ENCODE measurements around the gene SLC22A7. TPM values are rescaled to one million over a fixed set of nuclear protein-coding genes. Genes with fewer than 3 reads are reported as not detected.
A peak's percentile ranks its signal among the peaks of the same experiment; 100 is the strongest.

Gene SLC22A7
- total RNA-seq, 1 experiment from 2014 or later: not detected

DNA sequence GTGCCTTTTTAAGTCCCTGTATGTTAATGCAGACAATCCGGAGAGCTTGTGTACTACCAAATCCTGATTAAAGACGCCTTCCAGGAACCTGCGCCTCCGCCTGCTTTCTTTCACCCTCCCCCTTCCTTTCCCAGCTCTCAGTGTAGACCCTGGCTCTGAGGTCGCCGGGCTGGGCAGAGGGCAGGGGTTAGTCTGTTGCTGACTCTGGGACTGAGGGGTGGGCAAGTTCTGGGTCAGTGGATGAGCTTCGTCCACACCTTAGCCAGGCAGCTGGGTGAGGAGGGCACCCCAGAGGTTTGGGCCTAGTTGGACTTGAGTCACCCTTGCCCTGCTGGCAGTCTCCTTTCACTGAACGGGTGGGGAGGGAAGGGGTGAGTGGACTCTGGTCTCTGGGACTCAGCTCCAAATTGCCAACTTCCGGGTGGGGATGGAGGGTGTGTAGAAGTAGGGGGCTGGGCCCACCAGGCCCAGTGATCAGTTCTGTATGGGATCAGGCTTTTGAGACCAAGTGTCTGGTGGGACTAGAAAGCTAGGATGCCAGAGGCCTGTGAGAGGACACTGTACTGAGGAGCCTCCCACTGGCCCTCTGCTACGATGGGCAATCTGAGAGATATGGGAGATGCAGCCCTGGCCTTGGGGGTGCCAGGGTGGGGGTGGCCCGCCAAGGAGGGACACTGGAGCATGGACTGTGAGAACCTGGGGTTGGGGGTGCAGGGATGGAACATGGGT is 21.3 kb upstream of the SLC22A7 start:
- Histone ChIP-seq H3K4me2 (ENCODE audit: low read depth, low read length, poor library complexity, severe bottlenecking) (peak overlapping the region; percentile 65), H3K9ac (ENCODE audit: low read length) (no peak overlapping the region), H2AFZ (ENCODE audit: low read length) (no peak overlapping the region), H3K27me3 (ENCODE audit: low read length) (no peaks in the 10 kb centered on the region), H3K4me1 (ENCODE audit: low read length) (peaks cover 14% of the 10 kb centered on the region), H3K9me3 (ENCODE audit: low read length) (no peaks in the 10 kb centered on the region), H3K79me2 (ENCODE audit: low read length) (no peaks in the 10 kb centered on the region), H4K20me1 (ENCODE audit: insufficient read depth, low read depth, low read length) (no peaks in the 10 kb centered on the region), H3K4me3 (ENCODE audit: low read length) (no peak overlapping the region), H3K9me2 (replicated peaks; ENCODE audit: insufficient read depth, low read length) (no peaks in the 10 kb centered on the region), H3K27ac (ENCODE audit: low read length) (no peak overlapping the region), H3K36me3 (ENCODE audit: insufficient read depth, low read length) (no peaks in the 10 kb centered on the region)
- no peak for DNase-seq

DNA sequence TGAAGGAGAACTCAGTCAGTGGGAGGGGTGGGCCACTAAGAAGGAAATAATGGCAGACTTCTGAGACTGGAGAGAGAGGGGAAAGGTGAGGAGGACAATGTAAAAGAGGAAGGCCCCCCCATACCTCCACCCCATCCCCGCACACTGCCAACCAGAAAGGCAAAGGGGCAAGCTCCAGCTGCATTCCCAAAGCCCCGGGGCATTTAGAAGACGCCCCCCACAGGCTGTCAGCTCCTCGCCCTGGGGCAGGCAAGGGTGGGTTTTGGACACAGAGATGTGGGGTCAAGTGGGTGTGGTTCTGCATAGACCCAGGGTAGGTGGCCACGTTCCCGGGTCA is 20.8 kb upstream of the SLC22A7 start:
- Histone ChIP-seq H4K20me1 (ENCODE audit: insufficient read depth, low read depth, low read length) (no peaks in the 10 kb centered on the region), H2AFZ (ENCODE audit: low read length) (no peak overlapping the region), H3K9ac (ENCODE audit: low read length) (no peak overlapping the region), H3K27ac (ENCODE audit: low read length) (no peak overlapping the region), H3K79me2 (ENCODE audit: low read length) (no peaks in the 10 kb centered on the region), H3K27me3 (ENCODE audit: low read length) (no peaks in the 10 kb centered on the region), H3K36me3 (ENCODE audit: insufficient read depth, low read length) (no peaks in the 10 kb centered on the region), H3K9me3 (ENCODE audit: low read length) (no peaks in the 10 kb centered on the region), H3K4me1 (ENCODE audit: low read length) (peaks cover 11% of the 10 kb centered on the region), H3K9me2 (replicated peaks; ENCODE audit: insufficient read depth, low read length) (no peaks in the 10 kb centered on the region), H3K4me2 (ENCODE audit: low read depth, low read length, poor library complexity, severe bottlenecking) (no peak overlapping the region), H3K4me3 (ENCODE audit: low read length) (no peak overlapping the region)
- no peak for DNase-seq

- Histone ChIP-seq H3K4me2 (ENCODE audit: low read depth, low read length, poor library complexity, severe bottlenecking) (no peak overlapping the region), H3K36me3 (ENCODE audit: insufficient read depth, low read length) (no peaks in the 10 kb centered on the region), H3K4me1 (ENCODE audit: low read length) (peaks cover 11% of the 10 kb centered on the region), H3K27me3 (ENCODE audit: low read length) (no peaks in the 10 kb centered on the region), H3K4me3 (ENCODE audit: low read length) (no peak overlapping the region), H3K9me3 (ENCODE audit: low read length) (no peaks in the 10 kb centered on the region), H3K27ac (ENCODE audit: low read length) (no peak overlapping the region), H2AFZ (ENCODE audit: low read length) (no peak overlapping the region), H3K9ac (ENCODE audit: low read length) (no peak overlapping the region), H3K79me2 (ENCODE audit: low read length) (no peaks in the 10 kb centered on the region), H3K9me2 (replicated peaks; ENCODE audit: insufficient read depth, low read length) (no peaks in the 10 kb centered on the region), H4K20me1 (ENCODE audit: insufficient read depth, low read depth, low read length) (no peaks in the 10 kb centered on the region)
- no peak for DNase-seq
Observed at GRCh38 chr6:43277643-43278523, 20.2 kb upstream of the SLC22A7 start.

DNA sequence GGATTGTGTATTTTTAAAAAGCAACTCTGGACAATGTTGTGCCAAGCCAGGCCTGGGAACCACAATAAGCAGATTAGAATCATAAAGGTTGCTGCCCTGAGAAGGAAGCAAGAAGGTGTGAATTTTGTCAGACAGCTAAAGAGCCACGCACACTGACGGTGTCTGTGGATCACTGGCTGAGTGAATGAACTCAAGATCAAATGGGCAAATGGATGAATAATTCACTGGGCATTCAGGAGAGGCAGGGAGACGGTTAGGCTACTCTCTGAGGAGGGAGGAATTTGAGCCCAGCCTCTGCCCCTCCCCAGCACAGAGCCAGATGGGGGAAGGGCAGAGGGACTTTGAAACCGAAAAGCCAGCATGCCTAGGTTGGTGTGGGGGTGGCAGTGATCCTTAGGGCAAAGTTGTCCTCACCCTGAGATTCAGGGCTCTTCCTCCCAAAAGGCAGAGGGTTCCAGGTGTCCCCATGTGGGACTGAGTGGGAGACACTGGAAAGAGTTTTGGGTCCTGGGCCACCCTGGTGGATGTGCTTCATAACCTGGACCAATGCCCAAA is 19.5 kb upstream of the SLC22A7 start:
- no peaks in the 10 kb centered on the region for H3K9me3 ChIP-seq (ENCODE audit: low read length)
- no peaks in the 10 kb centered on the region for H3K36me3 ChIP-seq (ENCODE audit: insufficient read depth, low read length)
- no peaks in the 10 kb centered on the region for H3K79me2 ChIP-seq (ENCODE audit: low read length)
- H3K4me3 ChIP-seq (ENCODE audit: low read length): no peak overlapping the region
- no peaks in the 10 kb centered on the region for H3K27me3 ChIP-seq (ENCODE audit: low read length)
- H3K4me2 ChIP-seq (ENCODE audit: low read depth, low read length, poor library complexity, severe bottlenecking): no peak overlapping the region
- no peak for DNase-seq
- H3K27ac ChIP-seq (ENCODE audit: low read length): no peak overlapping the region
- no peak overlapping the region for H2AFZ ChIP-seq (ENCODE audit: low read length)
- peaks cover 11% of the 10 kb centered on the region for H3K4me1 ChIP-seq (ENCODE audit: low read length)
- H3K9ac ChIP-seq (ENCODE audit: low read length): no peak overlapping the region
- no peaks in the 10 kb centered on the region for H3K9me2 ChIP-seq (replicated peaks; ENCODE audit: insufficient read depth, low read length)
- no peaks in the 10 kb centered on the region for H4K20me1 ChIP-seq (ENCODE audit: insufficient read depth, low read depth, low read length)

DNA sequence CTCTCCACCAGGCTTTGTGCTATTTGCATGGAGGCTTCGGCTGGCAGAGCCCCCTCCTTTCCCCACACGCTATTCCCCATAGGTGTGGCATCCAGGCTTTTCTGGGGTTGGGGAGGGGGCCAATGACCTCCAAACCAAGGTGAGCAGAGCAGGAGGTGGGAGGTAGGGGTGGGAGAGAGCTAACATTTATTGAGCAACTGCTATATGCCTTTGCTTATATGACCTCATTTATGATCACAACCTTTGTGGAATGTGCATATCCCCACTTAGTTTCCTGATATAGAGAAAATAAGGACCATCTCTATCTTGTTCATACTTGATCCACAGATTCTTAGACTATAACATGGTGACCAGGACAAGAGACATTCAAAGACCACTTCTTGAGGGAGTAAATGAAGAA is 17.8 kb upstream of the SLC22A7 start:
- no peak overlapping the region for H3K4me3 ChIP-seq (ENCODE audit: low read length)
- no peak overlapping the region for H2AFZ ChIP-seq (ENCODE audit: low read length)
- H3K9ac ChIP-seq (ENCODE audit: low read length): no peak overlapping the region
- H3K9me2 ChIP-seq (replicated peaks; ENCODE audit: insufficient read depth, low read length): no peaks in the 10 kb centered on the region
- no peak overlapping the region for H3K27ac ChIP-seq (ENCODE audit: low read length)
- no peaks in the 10 kb centered on the region for H3K36me3 ChIP-seq (ENCODE audit: insufficient read depth, low read length)
- H3K4me1 ChIP-seq (ENCODE audit: low read length): peaks cover 11% of the 10 kb centered on the region
- no peaks in the 10 kb centered on the region for H3K79me2 ChIP-seq (ENCODE audit: low read length)
- DNase-seq: no peak
- H3K9me3 ChIP-seq (ENCODE audit: low read length): no peaks in the 10 kb centered on the region
- no peak overlapping the region for H3K4me2 ChIP-seq (ENCODE audit: low read depth, low read length, poor library complexity, severe bottlenecking)
- no peaks in the 10 kb centered on the region for H3K27me3 ChIP-seq (ENCODE audit: low read length)
- no peaks in the 10 kb centered on the region for H4K20me1 ChIP-seq (ENCODE audit: insufficient read depth, low read depth, low read length)

- Histone ChIP-seq H3K9me3 (ENCODE audit: low read length) (no peaks in the 10 kb centered on the region), H3K27me3 (ENCODE audit: low read length) (no peaks in the 10 kb centered on the region), H4K20me1 (ENCODE audit: insufficient read depth, low read depth, low read length) (no peaks in the 10 kb centered on the region), H3K79me2 (ENCODE audit: low read length) (no peaks in the 10 kb centered on the region), H3K27ac (ENCODE audit: low read length) (no peak overlapping the region), H3K4me1 (ENCODE audit: low read length) (no peaks in the 10 kb centered on the region), H3K4me2 (ENCODE audit: low read depth, low read length, poor library complexity, severe bottlenecking) (no peak overlapping the region), H3K9ac (ENCODE audit: low read length) (no peak overlapping the region), H2AFZ (ENCODE audit: low read length) (no peak overlapping the region), H3K36me3 (ENCODE audit: insufficient read depth, low read length) (no peaks in the 10 kb centered on the region), H3K9me2 (replicated peaks; ENCODE audit: insufficient read depth, low read length) (no peaks in the 10 kb centered on the region), H3K4me3 (ENCODE audit: low read length) (no peak overlapping the region)
- DNase-seq: no peak
Observed at GRCh38 chr6:43282060-43282459, 16.0 kb upstream of the SLC22A7 start.

DNA sequence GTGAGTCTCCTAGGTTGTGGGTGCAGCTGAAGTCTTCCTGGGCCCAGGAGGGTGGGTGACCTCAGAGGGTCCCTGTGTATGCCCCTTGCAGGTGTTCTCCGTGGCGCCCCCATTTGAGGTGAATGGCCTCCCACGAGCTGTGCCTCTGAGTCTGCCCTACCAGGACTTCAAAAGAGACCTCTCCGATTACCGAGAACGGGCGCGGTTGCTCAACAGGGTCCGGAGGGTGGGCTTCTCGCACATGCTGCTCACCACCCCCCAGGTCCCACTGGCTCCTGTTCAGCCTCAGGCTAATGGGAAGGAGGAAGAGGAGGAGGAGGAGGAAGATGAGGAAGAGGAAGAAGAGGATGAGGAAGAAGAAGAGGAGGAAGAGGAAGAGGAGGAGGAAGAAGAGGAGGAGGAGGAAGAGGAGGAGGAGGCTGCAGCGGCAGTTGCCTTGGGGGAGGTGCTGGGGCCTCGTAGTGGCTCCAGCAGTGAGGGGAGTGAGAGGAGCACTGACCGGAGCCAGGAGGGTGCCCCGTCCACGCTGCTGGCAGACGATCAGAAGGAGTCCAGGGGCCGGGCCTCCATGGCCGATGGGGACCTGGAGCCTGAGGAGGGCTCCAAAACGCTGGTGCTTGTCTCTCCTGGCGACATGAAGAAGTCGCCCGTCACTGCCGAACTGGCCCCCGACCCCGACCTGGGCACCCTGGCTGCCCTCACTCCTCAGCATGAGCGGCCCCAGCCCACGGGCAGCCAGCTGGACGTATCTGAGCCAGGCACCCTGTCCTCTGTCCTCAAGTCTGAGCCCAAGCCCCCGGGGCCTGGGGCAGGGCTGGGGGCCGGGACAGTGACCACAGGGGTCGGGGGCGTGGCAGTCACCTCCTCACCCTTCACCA is 15.2 kb upstream of the SLC22A7 start:
- Histone ChIP-seq H3K36me3 (ENCODE audit: insufficient read depth, low read length) (no peaks in the 10 kb centered on the region), H2AFZ (ENCODE audit: low read length) (no peak overlapping the region), H3K79me2 (ENCODE audit: low read length) (no peaks in the 10 kb centered on the region), H3K4me1 (ENCODE audit: low read length) (no peaks in the 10 kb centered on the region), H3K27ac (ENCODE audit: low read length) (no peak overlapping the region), H3K27me3 (ENCODE audit: low read length) (no peaks in the 10 kb centered on the region), H3K9ac (ENCODE audit: low read length) (no peak overlapping the region), H3K4me2 (ENCODE audit: low read depth, low read length, poor library complexity, severe bottlenecking) (no peak overlapping the region), H3K4me3 (ENCODE audit: low read length) (no peak overlapping the region), H4K20me1 (ENCODE audit: insufficient read depth, low read depth, low read length) (no peaks in the 10 kb centered on the region), H3K9me3 (ENCODE audit: low read length) (no peaks in the 10 kb centered on the region), H3K9me2 (replicated peaks; ENCODE audit: insufficient read depth, low read length) (no peaks in the 10 kb centered on the region)
- no peak for DNase-seq

DNA sequence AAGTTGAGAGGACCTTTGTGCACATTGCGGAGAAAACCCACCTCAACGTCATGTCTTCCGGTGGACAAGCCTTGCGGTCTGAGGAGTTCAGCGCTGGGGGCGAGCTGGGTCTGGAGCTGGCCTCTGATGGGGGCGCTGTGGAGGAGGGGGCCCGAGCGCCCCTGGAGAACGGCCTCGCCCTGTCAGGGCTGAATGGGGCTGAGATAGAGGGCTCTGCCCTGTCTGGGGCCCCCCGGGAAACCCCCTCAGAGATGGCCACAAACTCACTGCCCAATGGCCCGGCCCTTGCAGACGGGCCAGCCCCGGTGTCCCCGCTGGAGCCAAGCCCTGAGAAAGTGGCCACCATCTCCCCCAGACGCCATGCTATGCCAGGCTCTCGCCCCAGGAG is 14.6 kb upstream of the SLC22A7 start:
- no peaks in the 10 kb centered on the region for H4K20me1 ChIP-seq (ENCODE audit: insufficient read depth, low read depth, low read length)
- no peak overlapping the region for H3K27ac ChIP-seq (ENCODE audit: low read length)
- no peak overlapping the region for H3K9ac ChIP-seq (ENCODE audit: low read length)
- no peaks in the 10 kb centered on the region for H3K4me1 ChIP-seq (ENCODE audit: low read length)
- H3K79me2 ChIP-seq (ENCODE audit: low read length): no peaks in the 10 kb centered on the region
- no peaks in the 10 kb centered on the region for H3K27me3 ChIP-seq (ENCODE audit: low read length)
- H3K36me3 ChIP-seq (ENCODE audit: insufficient read depth, low read length): no peaks in the 10 kb centered on the region
- no peak overlapping the region for H2AFZ ChIP-seq (ENCODE audit: low read length)
- H3K9me3 ChIP-seq (ENCODE audit: low read length): no peaks in the 10 kb centered on the region
- no peak overlapping the region for H3K4me2 ChIP-seq (ENCODE audit: low read depth, low read length, poor library complexity, severe bottlenecking)
- no peak overlapping the region for H3K4me3 ChIP-seq (ENCODE audit: low read length)
- no peaks in the 10 kb centered on the region for H3K9me2 ChIP-seq (replicated peaks; ENCODE audit: insufficient read depth, low read length)
- DNase-seq: no peak
